H1 (cell line): ENCODE measurements around the gene RCAN2. TPM values are rescaled to one million over a fixed set of nuclear protein-coding genes. Genes with fewer than 3 reads are reported as not detected.

ENCODE experiments used
- CTCF ChIA-PET: fragments of 300-600 bp; sonication (Branson Sonifier 250); formaldehyde crosslinking; loops from one replicate; lab custom pipeline; 2021; ENCODE audit not compliant: partially characterized antibody; lab: Charles Lee
- POLR2A ChIA-PET: fragments of 300-600 bp; sonication (Branson Sonifier 250); formaldehyde crosslinking; loops from one replicate; lab custom pipeline; 2021; ENCODE audit warnings: inconsistent platforms; ENCODE audit not compliant: partially characterized antibody; lab: Charles Lee
- DNase-seq, 2 experiments: peaks; one replicate each; pipeline versions ENCODE4 v3.0.0 to v3.0.0-alpha.2; 2010 to 2022; ENCODE audit warnings: low spot score in 2 of 2, low read depth in 1 of 2, mixed read lengths in 1 of 2
- FAIRE-seq: peaks from 2 replicates; lab custom pipeline; 2011; peaks lifted over from hg19 to GRCh38; lab: Jason Lieb, UNC
- H2AFZ ChIP-seq: 2 replicates; pipeline ENCODE4 v1.8.1; 2012; ENCODE audit warnings: low read length, inconsistent platforms
- H2AK5ac ChIP-seq: 2 replicates; pipeline ENCODE4 v1.6.1; 2013; ENCODE audit warnings: low read depth, low read length
- H2BK120ac ChIP-seq: replicated peaks from 2 replicates; pipeline ENCODE3; 2013; ENCODE audit warnings: low read depth, low read length, inconsistent platforms
- H2BK12ac ChIP-seq: 2 replicates; pipeline ENCODE4 v1.6.1; 2013; ENCODE audit warnings: low read depth, low read length
- H2BK15ac ChIP-seq: 2 replicates; pipeline ENCODE4 v1.6.1; 2013; ENCODE audit warnings: low read length
- H2BK20ac ChIP-seq: 2 replicates; pipeline ENCODE4 v1.6.1; 2013; ENCODE audit warnings: low read length
- H2BK5ac ChIP-seq: 2 replicates; pipeline ENCODE4 v1.6.1; 2013; ENCODE audit warnings: low read depth, low read length
- H3K14ac ChIP-seq: 2 replicates; pipeline ENCODE4 v1.6.1; 2013; ENCODE audit warnings: inconsistent platforms; ENCODE audit not compliant: insufficient read length
- H3K18ac ChIP-seq: 2 replicates; pipeline ENCODE4 v1.6.1; 2013; ENCODE audit warnings: low read length; ENCODE audit errors: extremely low read depth
- H3K23ac ChIP-seq: 2 replicates; pipeline ENCODE4 v1.6.1; 2013; ENCODE audit warnings: inconsistent platforms; ENCODE audit not compliant: insufficient read length
- H3K23me2 ChIP-seq: 2 replicates; pipeline ENCODE4 v1.6.1; 2013; ENCODE audit warnings: low read depth, low read length
- H3K27ac ChIP-seq: 2 replicates; pipeline ENCODE4 v1.6.1; 2011; ENCODE audit warnings: low read depth, low read length, inconsistent platforms
- H3K27me3 ChIP-seq, 4 experiments: replicated peaks in 1 of 4; 1 replicate in 1 of 4; 2 replicates in 3 of 4; pipeline versions ENCODE4 v1.6.1 to v1.8.1; 2011 to 2013; ENCODE audit warnings: low read length in 3 of 4, mild to moderate bottlenecking in 3 of 4, inconsistent platforms in 2 of 4, mixed read lengths in 2 of 4, moderate library complexity in 1 of 4; ENCODE audit not compliant: control insufficient read depth in 3 of 4, insufficient read depth in 3 of 4; ENCODE audit errors: extremely low read depth in 1 of 4
- H3K36me3 ChIP-seq, 4 experiments: 2 replicates each; pipeline versions ENCODE4 v1.6.1 to v1.8.1; 2011 to 2013; ENCODE audit warnings: mild to moderate bottlenecking in 4 of 4, low read length in 3 of 4, moderate library complexity in 2 of 4, control low read depth in 1 of 4, inconsistent platforms in 1 of 4; ENCODE audit not compliant: insufficient read depth in 4 of 4, control insufficient read depth in 2 of 4
- H3K4ac ChIP-seq: replicated peaks from 2 replicates; pipeline ENCODE3; 2013; ENCODE audit warnings: low read length, low read depth, mixed read lengths, inconsistent platforms; ENCODE audit not compliant: insufficient read length
- H3K4me1 ChIP-seq, 4 experiments: replicated peaks in 1 of 4; 1 replicate in 1 of 4; 2 replicates in 3 of 4; pipeline versions ENCODE4 v1.6.1 to v1.8.1; 2011 to 2013; ENCODE audit warnings: low read length in 3 of 4, inconsistent platforms in 2 of 4, mixed read lengths in 1 of 4; ENCODE audit not compliant: insufficient read depth in 4 of 4, control insufficient read depth in 3 of 4
- H3K4me2 ChIP-seq, 2 experiments: 2 replicates each; pipeline versions ENCODE4 v1.6.1 to v1.8.1; 2011 to 2013; ENCODE audit warnings: low read depth in 2 of 2, low read length in 2 of 2, control low read depth in 1 of 2, inconsistent platforms in 1 of 2, mild to moderate bottlenecking in 1 of 2; ENCODE audit not compliant: insufficient read depth in 1 of 2
- H3K4me3 ChIP-seq, 4 experiments: fragments of 200-600, 300-600 bp in 1 of 4; sonication (generic), shearing (Covaris generic), sonication (Bioruptor Twin) in 1 of 4; 2 replicates each; pipeline versions ENCODE4 v1.5.1 to v1.8.1; 2011 to 2016; ENCODE audit warnings: low read length in 4 of 4, low read depth in 3 of 4, control low read depth in 2 of 4, inconsistent platforms in 2 of 4, mild to moderate bottlenecking in 2 of 4, mixed read lengths in 1 of 4, moderate library complexity in 1 of 4; ENCODE audit not compliant: insufficient read depth in 2 of 4; ENCODE audit errors: extremely low read depth in 1 of 4
- H3K56ac ChIP-seq: replicated peaks from 2 replicates; pipeline ENCODE3; 2013; ENCODE audit warnings: low read depth, mild to moderate bottlenecking, mixed read lengths, low read length, inconsistent platforms; ENCODE audit not compliant: insufficient read length
- H3K79me1 ChIP-seq: 2 replicates; pipeline ENCODE4 v1.6.1; 2013; ENCODE audit warnings: low read depth, low read length, control low read depth
- H3K79me2 ChIP-seq, 2 experiments: 2 replicates each; pipeline versions ENCODE4 v1.6.1 to v1.8.1; 2012 to 2013; ENCODE audit warnings: low read length in 2 of 2, mild to moderate bottlenecking in 2 of 2, inconsistent platforms in 1 of 2; ENCODE audit not compliant: insufficient read depth in 2 of 2, control insufficient read depth in 1 of 2
- H3K9ac ChIP-seq, 4 experiments: replicated peaks in 1 of 4; 1 replicate in 1 of 4; 2 replicates in 3 of 4; pipeline versions ENCODE4 v1.6.1 to v1.8.1; 2011 to 2013; ENCODE audit warnings: low read depth in 3 of 4, low read length in 3 of 4, control low read depth in 2 of 4, mild to moderate bottlenecking in 2 of 4, moderate library complexity in 2 of 4, inconsistent platforms in 1 of 4; ENCODE audit errors: extremely low read depth in 1 of 4
- H3K9me3 ChIP-seq, 2 experiments: 2 replicates each; pipeline versions ENCODE4 v1.6.1 to v1.8.1; 2012 to 2013; ENCODE audit warnings: mild to moderate bottlenecking in 2 of 2, moderate library complexity in 2 of 2, control low read depth in 1 of 2, inconsistent platforms in 1 of 2, low read depth in 1 of 2, low read length in 1 of 2, mixed read lengths in 1 of 2; ENCODE audit not compliant: insufficient read depth in 2 of 2
- H4K20me1 ChIP-seq, 2 experiments: replicated peaks in 1 of 2; 2 replicates each; pipeline versions ENCODE3 to v1.8.1; 2011 to 2013; ENCODE audit warnings: inconsistent platforms in 2 of 2, low read length in 2 of 2, mild to moderate bottlenecking in 1 of 2; ENCODE audit not compliant: insufficient read depth in 2 of 2, control insufficient read depth in 1 of 2
- H4K5ac ChIP-seq: 2 replicates; pipeline ENCODE4 v1.6.1; 2013; ENCODE audit warnings: low read length, low read depth, mixed read lengths, inconsistent platforms; ENCODE audit not compliant: insufficient read length
- H4K8ac ChIP-seq: 2 replicates; pipeline ENCODE4 v1.8.0; 2013; ENCODE audit warnings: mild to moderate bottlenecking, moderate library complexity, low read length, inconsistent platforms; ENCODE audit not compliant: insufficient read depth; ENCODE audit errors: extremely low read depth
- H4K91ac ChIP-seq: replicated peaks from 2 replicates; pipeline ENCODE3; 2013; ENCODE audit warnings: low read length, mixed read lengths, inconsistent platforms; ENCODE audit not compliant: insufficient read length
- EZH2 ChIP-seq: fragments of 200-600 bp; sonication (generic); IDR thresholded peaks from 2 replicates; pipeline ENCODE4 v1.7.1; 2012; ENCODE audit warnings: low read depth, mild to moderate bottlenecking, moderate library complexity, low read length, inconsistent platforms; ENCODE audit not compliant: severe bottlenecking
- SP2 ChIP-seq: IDR thresholded peaks from 2 replicates; pipeline ENCODE4 v1.6.1; 2012; ENCODE audit warnings: mild to moderate bottlenecking, low read length, inconsistent platforms
- TBP ChIP-seq: IDR thresholded peaks from 2 replicates; pipeline ENCODE4 v1.6.1; 2011; ENCODE audit warnings: low read depth, low read length, improper control_type of control experiment
- WGBS, 2 experiments: shearing (Covaris generic) in 1 of 2; methylation state at CpG; one replicate each; pipeline versions ENCODE4 v1.1.6 to v1.1.7; 2013 to 2015; ENCODE audit warnings: low lambda C conversion rate in 2 of 2, mixed read lengths in 2 of 2, inconsistent platforms in 1 of 2, low coverage in 1 of 2, missing lambda C conversion rate in 1 of 2; ENCODE audit not compliant: insufficient replicate concordance in 2 of 2, insufficient coverage in 1 of 2, insufficient read length in 1 of 2; ENCODE audit errors: extremely low coverage in 1 of 2, missing lambda C conversion rate in 1 of 2; 5-methylcytosine and 5-hydroxymethylcytosine counted together
- polyA plus RNA-seq, 7 experiments: library from polyadenylated mRNA; depleted of rRNA in 3 of 7; stranded (reverse) in 5 of 7; unstranded in 2 of 7; fragments of >200 nt in 5 of 7; fragments of 200-250 nt in 2 of 7; gene quantifications; 1 replicate in 5 of 7; 2 replicates in 1 of 7; 4 replicates in 1 of 7; pipeline versions ENCODE4 v1.2.1 to v1.2.3, GENCODE V29; 2011 to 2013; ENCODE audit warnings: missing spikeins in 2 of 7, mixed read lengths in 2 of 7
- total RNA-seq: library from RNA; stranded (reverse); fragmentation: NEBNext Ultra II Directional; extraction: Animal tissue kit (Norgen Biotek cat#: 25700); gene quantifications from 2 replicates; pipeline ENCODE4 v1.2.1, GENCODE V29; 2021
- TF ChIP-seq, protein P1 (sequence below): IDR thresholded peaks from 2 replicates; pipeline ENCODE4 v1.6.1; 2012; ENCODE audit warnings: inconsistent platforms

The RCAN2 gene
- total and polyA plus RNA-seq, 2 of the 8 experiments (the other 6 are each of a cell fraction or from before 2014, with no cell fraction given) = 5.0 to 8.5 TPM

DNA sequence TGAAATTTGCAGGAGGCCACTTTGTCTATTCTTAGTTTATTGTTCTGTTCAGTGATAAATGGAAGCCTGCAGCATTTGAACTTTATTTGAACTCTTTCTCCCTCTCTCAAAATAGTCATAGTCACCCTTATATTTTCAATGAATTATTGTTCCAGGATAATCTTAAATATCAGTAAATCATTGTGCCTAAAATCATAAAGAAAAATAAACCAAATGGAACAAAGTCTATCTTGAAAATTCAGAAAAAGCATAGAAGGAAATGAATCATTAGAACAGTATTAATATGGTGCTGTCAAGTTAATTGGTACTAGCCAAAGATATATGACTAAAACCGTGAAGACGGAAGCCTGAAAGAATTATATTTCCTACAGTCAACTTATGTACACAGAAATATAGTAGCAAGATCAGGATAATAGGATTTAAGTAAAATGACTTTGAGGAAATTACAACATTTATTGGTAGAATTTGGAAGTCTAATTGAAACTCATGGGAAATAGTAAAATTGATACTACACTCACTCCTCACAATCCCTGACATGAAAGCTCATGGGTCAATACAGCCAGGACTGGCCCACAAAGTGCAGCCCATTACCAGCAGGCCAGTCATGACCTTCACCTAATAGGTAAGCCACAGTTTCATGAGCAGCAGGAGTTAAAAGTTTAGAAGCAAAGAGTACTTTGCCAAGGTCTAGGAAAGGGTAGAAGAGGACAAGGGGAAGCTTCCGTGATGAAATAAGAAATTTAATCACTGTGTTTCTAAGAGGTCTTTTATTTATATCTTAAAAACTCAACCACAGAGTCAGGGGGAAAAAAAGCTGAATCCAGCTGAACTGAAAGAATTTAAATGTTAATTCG, 200.6 kb downstream of the RCAN2 start:
- no peaks in the 10 kb centered on the region for H3K23me2 ChIP-seq
- H3K23ac ChIP-seq = no peak overlapping the region
- no peak overlapping the region for H3K4ac ChIP-seq
- no peak overlapping the region for H2BK15ac ChIP-seq
- DNase-seq (no peak), FAIRE-seq (no peak)
- H3K4me3 ChIP-seq = no peak overlapping the region
- H3K9ac ChIP-seq = no peak overlapping the region
- H4K8ac ChIP-seq = no peak overlapping the region
- H4K5ac ChIP-seq = no peak overlapping the region
- no peak overlapping the region for H3K4me2 ChIP-seq
- no peaks in the 10 kb centered on the region for H3K27me3 ChIP-seq
- H3K56ac ChIP-seq = no peak overlapping the region
- no peak overlapping the region for H3K14ac ChIP-seq
- POLR2A ChIA-PET = no interaction called here
- H3K79me2 ChIP-seq = no peaks in the 10 kb centered on the region
- H4K20me1 ChIP-seq = no peaks in the 10 kb centered on the region
- no peak overlapping the region for H3K18ac ChIP-seq
- no peaks in the 10 kb centered on the region for H3K36me3 ChIP-seq
- no peak overlapping the region for H2BK120ac ChIP-seq
- H4K91ac ChIP-seq = no peak overlapping the region
- H3K4me1 ChIP-seq = peaks cover 0 to 3% (median 0%) of the 10 kb centered on the region in 4 experiments; a peak in 2 of 7 replicates
- no peak overlapping the region for H3K27ac ChIP-seq
- H2BK20ac ChIP-seq = no peak overlapping the region
- H2BK12ac ChIP-seq = no peak overlapping the region
- H2BK5ac ChIP-seq = no peak overlapping the region
- CTCF ChIA-PET = interaction anchor here (0.6 to 0.7 kb wide), 2 partner anchors 95 to 187 kb away, joined by 3 to 4 read pairs; no protein-coding TSS in a partner anchor
- TF ChIP-seq SP2 (no peak), EZH2 (no peak), TBP (no peak)
- TF ChIP-seq, protein P1, sequence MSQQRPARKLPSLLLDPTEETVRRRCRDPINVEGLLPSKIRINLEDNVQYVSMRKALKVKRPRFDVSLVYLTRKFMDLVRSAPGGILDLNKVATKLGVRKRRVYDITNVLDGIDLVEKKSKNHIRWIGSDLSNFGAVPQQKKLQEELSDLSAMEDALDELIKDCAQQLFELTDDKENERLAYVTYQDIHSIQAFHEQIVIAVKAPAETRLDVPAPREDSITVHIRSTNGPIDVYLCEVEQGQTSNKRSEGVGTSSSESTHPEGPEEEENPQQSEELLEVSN = no peak
- no peak overlapping the region for H2AFZ ChIP-seq
- H3K9me3 ChIP-seq = no peaks in the 10 kb centered on the region
- no peaks in the 10 kb centered on the region for H3K79me1 ChIP-seq
- H2AK5ac ChIP-seq = no peak overlapping the region
- 81% methylated on average over 4 of the region's 4 CpGs; no CpG with 5 or more reads in 1 of the 2 experiments for WGBS, 2 experiments
